ENCODE results near the gene ARHGAP40. TPM values are rescaled to one million over a fixed set of nuclear protein-coding genes. Genes with fewer than 3 reads are reported as not detected.

The ARHGAP40 gene
- total and polyA plus RNA-seq, 2 of the 4 experiments (the other 2 are of a cell fraction): not detected

DNA sequence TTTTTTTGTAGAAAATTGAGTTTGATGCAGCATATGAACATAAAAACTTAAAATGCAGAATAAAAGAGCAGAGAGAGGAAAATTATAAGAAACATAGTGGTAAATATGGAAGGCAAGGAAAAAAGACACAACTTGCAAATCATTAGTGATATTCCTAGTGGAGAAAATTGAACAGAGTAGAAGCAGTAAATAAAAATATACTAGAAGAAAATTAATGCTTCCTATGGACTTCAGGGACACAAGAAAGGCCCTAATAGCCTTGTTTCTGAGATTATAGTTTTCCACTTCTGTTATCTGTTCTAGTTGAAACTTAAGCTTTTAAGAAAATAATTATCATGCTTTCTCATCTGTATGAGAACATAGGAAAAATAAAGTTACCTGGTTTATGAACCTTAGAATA is 46.2 kb upstream of the ARHGAP40 start:
- intact Hi-C loops (cut with micrococcal nuclease): loop anchor here (5.0 kb wide), 1 partner anchor 33 kb away; no protein-coding TSS in a partner anchor
- ATAC-seq (ENCODE audit: low read depth): no peak

More for the DNA sequence above, 46.2 kb upstream of the ARHGAP40 start:
- TF ChIP-seq SMC3 (IDR thresholded peaks at IDR 0.05; ENCODE audit: low read depth, low read length) (no peak), MAFK (IDR thresholded peaks at IDR 0.05; ENCODE audit: low read depth, low read length) (no peak), POLR2A (IDR thresholded peaks at IDR 0.05; ENCODE audit: low read depth, low read length) (no peak), CEBPB (IDR thresholded peaks at IDR 0.05; ENCODE audit: low read depth, low read length) (no peak), FOS (IDR thresholded peaks at IDR 0.05; ENCODE audit: low read depth, low read length) (no peak), NFE2L2 (IDR thresholded peaks at IDR 0.05; ENCODE audit: low read depth, low read length) (no peak), MXI1 (IDR thresholded peaks at IDR 0.05; ENCODE audit: borderline replicate concordance, low read depth, low read length) (no peak), CHD1 (IDR thresholded peaks at IDR 0.05; ENCODE audit: low read depth, low read length) (no peak), RCOR1 (IDR thresholded peaks at IDR 0.05; ENCODE audit: insufficient replicate concordance, low read length) (no peak)
- no peak overlapping the region for H3K23ac ChIP-seq (ENCODE audit: low read depth, low read length)
- no TSS peak for BruUV-seq (replicated peaks)
- ChIA-PET POLR2A (ENCODE audit: unreplicated experiment) (no interaction called here), CTCF (no interaction called here)
- H3K9ac ChIP-seq (ENCODE audit: low read depth, low read length): no peak overlapping the region
- no peak overlapping the region for H4K8ac ChIP-seq (ENCODE audit: low read depth in 2 of 2, low read length in 2 of 2)
- H3K79me1 ChIP-seq (ENCODE audit: low read depth in 1 of 2, low read length in 2 of 2): no peaks in the 10 kb centered on the region; a peak in 1 of 4 replicates
- no peak overlapping the region for H4K91ac ChIP-seq (ENCODE audit: insufficient read depth, low read depth, low read length)
- no peak overlapping the region for H4K5ac ChIP-seq (ENCODE audit: low read depth, low read length)
- no peaks in the 10 kb centered on the region for H3K4me1 ChIP-seq (ENCODE audit: control insufficient read depth, insufficient read depth, low read length)
- no peaks in the 10 kb centered on the region for H3K9me3 ChIP-seq (ENCODE audit: control insufficient read depth, insufficient read depth, low read length)
- H3K27ac ChIP-seq (ENCODE audit: insufficient read depth, low read length): no peak overlapping the region
- H3K18ac ChIP-seq (ENCODE audit: low read depth, low read length): no peak overlapping the region
- H4K20me1 ChIP-seq (ENCODE audit: insufficient read depth, low read length): no peaks in the 10 kb centered on the region
- no peak overlapping the region for H2BK15ac ChIP-seq (ENCODE audit: low read depth, low read length)
- no peak overlapping the region for H2BK20ac ChIP-seq (ENCODE audit: low read depth, low read length)
- no peak overlapping the region for H2BK5ac ChIP-seq (ENCODE audit: low read depth, low read length, poor library complexity, severe bottlenecking)
- no peak overlapping the region for H2BK120ac ChIP-seq (ENCODE audit: low read depth, low read length)
- dilution Hi-C loops (cut with HindIII; ENCODE audit: low sequenced_read_pairs, unreplicated experiment) (no loop called here), in situ Hi-C loops (cut with MboI; ENCODE audit: low sequenced_read_pairs) (no loop called here)
- no peak overlapping the region for H3K14ac ChIP-seq (replicated peaks; ENCODE audit: low read depth, low read length)
- peaks cover 29% of the 10 kb centered on the region for H3K36me3 ChIP-seq (ENCODE audit: control insufficient read depth, insufficient read depth, low read length)
- no peak overlapping the region for H2AFZ ChIP-seq (replicated peaks; ENCODE audit: low read length, poor library complexity)
- no peaks in the 10 kb centered on the region for H3K9me1 ChIP-seq (ENCODE audit: insufficient read depth, low read length)
- H3K4me2 ChIP-seq (ENCODE audit: low read depth, low read length): no peak overlapping the region
- H3K56ac ChIP-seq (ENCODE audit: extremely low read depth, insufficient read depth, low read length): no peak overlapping the region
- no peak overlapping the region for H3K4ac ChIP-seq (ENCODE audit: low read depth, low read length)
- H3K27me3 ChIP-seq (ENCODE audit: control insufficient read depth, insufficient read depth, low read length): no peaks in the 10 kb centered on the region
- no peak for DNase-seq
- H2AK9ac ChIP-seq (replicated peaks; ENCODE audit: low read depth, low read length, poor library complexity): no peak overlapping the region
- H2AK5ac ChIP-seq (ENCODE audit: low read depth, low read length): no peak overlapping the region
- H3K4me3 ChIP-seq (ENCODE audit: insufficient read depth, low read depth, low read length): no peak overlapping the region

Measured in IMR-90 (cell line).